ENCODE results near the gene KCNQ5. TPM values are rescaled to one million over a fixed set of nuclear protein-coding genes. Genes with fewer than 3 reads are reported as not detected.

The KCNQ5 gene
- total RNA-seq, 1 experiment from 2014 or later = 0.27 TPM

- in situ Hi-C loops (cut with HindIII; ENCODE audit: low pct_unique_long_range_greater_than_20kb, low sequenced_read_pairs) = no loop called here
- no peak for DNase-seq (ENCODE audit: low read depth)
Observed at GRCh38 chr6:73242001-73242400, 620.1 kb downstream of the KCNQ5 start.

All from Caki2 (cell line).